SU-DHL-6 (cell line): ENCODE measurements around the gene SSRP1.

Experiments used
- CTCF ChIP-seq: fragments of 200-600 bp; sonication (generic); IDR thresholded peaks from one replicate; pipeline ENCODE4 v1.5.1; 2017; ENCODE audit warnings: antibody characterized with exemption, mild to moderate bottlenecking, low read length, moderate library complexity; ENCODE audit not compliant: insufficient read depth, poor library complexity, severe bottlenecking
- EZH2phosphoT487 ChIP-seq: fragments of 200-600 bp; sonication (generic), shearing (Covaris generic); conservative IDR thresholded peaks from 2 replicates; pipeline ENCODE4 v1.6.1; 2018; ENCODE audit warnings: mild to moderate bottlenecking, antibody characterized with exemption, low read length, moderate library complexity, mixed read lengths

- TF ChIP-seq CTCF, result no peak
- no peak for TF ChIP-seq EZH2phosphoT487
These were observed 33.1 kb upstream of the SSRP1 start for GRCh38 chr11:57368845-57369232.
